Neural crest cell (in vitro differentiated cells): ENCODE measurements around the gene PHF12. TPM values are rescaled to one million over a fixed set of nuclear protein-coding genes. Genes with fewer than 3 reads are reported as not detected.

Experiments used
- DNase-seq: peaks from one replicate; pipeline ENCODE4 v3.0.0; 2021; ENCODE audit warnings: low read depth, mixed read lengths, low spot score
- H3K27ac Mint-ChIP-seq: one replicate; pipeline ENCODE4 v1.8.0; 2021; ENCODE audit warnings: mild to moderate bottlenecking, mixed read lengths; ENCODE audit not compliant: unreplicated experiment
- H3K27me3 Mint-ChIP-seq: 2 replicates; pipeline ENCODE4 v1.8.0; 2021; ENCODE audit warnings: low read depth, mild to moderate bottlenecking, mixed read lengths
- H3K36me3 Mint-ChIP-seq: 2 replicates; pipeline ENCODE4 v1.8.0; 2021; ENCODE audit warnings: low read depth, mild to moderate bottlenecking, mixed read lengths
- H3K4me1 Mint-ChIP-seq: 2 replicates; pipeline ENCODE4 v1.8.0; 2021; ENCODE audit warnings: mixed read lengths
- H3K4me3 Mint-ChIP-seq: one replicate; pipeline ENCODE4 v1.8.0; 2021; ENCODE audit warnings: mild to moderate bottlenecking, mixed read lengths
- H3K9me3 Mint-ChIP-seq: 2 replicates; pipeline ENCODE4 v1.8.0; 2021; ENCODE audit warnings: mixed read lengths
- CTCF ChIP-seq: fragments of 200-600 bp; sonication (generic); conservative IDR thresholded peaks from 2 replicates; pipeline ENCODE4 v1.5.0; 2021; ENCODE audit warnings: antibody characterized with exemption, mild to moderate bottlenecking
- microRNA-seq: library from miRNA; unstranded; fragments of <30 nt; microRNA quantifications from one replicate; pipeline ENCODE4, GENCODE V29; 2020
- total RNA-seq: library from RNA; stranded (reverse); gene quantifications from 2 replicates; pipeline ENCODE4 v1.2.1, GENCODE V29; 2021

The PHF12 gene
- total RNA-seq, 1 donor from 2014 or later: 64.7 TPM

- Mint-ChIP-seq H3K36me3 (peaks cover 3% of the 10 kb centered on the region), H3K27ac (no peak overlapping the region)
Observed at GRCh38 chr17:28856028-28856574, 95.2 kb downstream of the PHF12 start.

GRCh38 chr17:28855336-28855679 is 96.0 kb downstream of the PHF12 start:
- DNase-seq: no peak
- no peaks in the 10 kb centered on the region for H3K9me3 Mint-ChIP-seq
- no peak for TF ChIP-seq CTCF
- peak overlapping the region; percentile 94 for H3K4me3 Mint-ChIP-seq
- peaks cover 18% of the 10 kb centered on the region for H3K4me1 Mint-ChIP-seq
- H3K27me3 Mint-ChIP-seq: no peaks in the 10 kb centered on the region
- H3K36me3 Mint-ChIP-seq: peaks cover 3% of the 10 kb centered on the region
- H3K27ac Mint-ChIP-seq: peak overlapping the region; percentile 96

More at GRCh38 chr17:28856028-28856574, 95.2 kb downstream of the PHF12 start:
- H3K4me3 Mint-ChIP-seq: peak overlapping the region; percentile 94
- no peak for DNase-seq
- TF ChIP-seq CTCF: no peak
- no peaks in the 10 kb centered on the region for H3K9me3 Mint-ChIP-seq
- peaks cover 18% of the 10 kb centered on the region for H3K4me1 Mint-ChIP-seq
- H3K27me3 Mint-ChIP-seq: no peaks in the 10 kb centered on the region

Small RNA genes lying within 50 kb of the gene (microRNA-seq; reads per million reads assigned to microRNA genes)
- gene MIR451B: not detected

Other genes starting within 250 kb of the PHF12 start
- 11.7 and 12.5 TPM in 2 replicates for gene PROCA1, start 239.6 kb downstream of the PHF12 start, total RNA-seq
- 83.5 and 87.4 TPM in 2 replicates for gene RAB34, start 233.7 kb downstream of the PHF12 start, total RNA-seq
- gene RPL23A, start 231.5 kb downstream of the PHF12 start, total RNA-seq: 1,750 and 1,862 TPM in 2 replicates
- gene TLCD1, start 225.3 kb downstream of the PHF12 start, total RNA-seq: 6.1 and 6.3 TPM in 2 replicates
- gene NEK8, start 222.7 kb downstream of the PHF12 start, total RNA-seq: 6.2 and 6.3 TPM in 2 replicates
- 163 and 172 TPM in 2 replicates for gene TRAF4, start 207.5 kb downstream of the PHF12 start, total RNA-seq
- gene FAM222B, start 108.7 kb downstream of the PHF12 start, total RNA-seq: 29.6 and 33.0 TPM in 2 replicates
- gene ERAL1, start 96.5 kb downstream of the PHF12 start, total RNA-seq: 63.0 and 64.4 TPM in 2 replicates
- gene FLOT2, start 53.8 kb downstream of the PHF12 start, total RNA-seq: 132 and 133 TPM in 2 replicates
- 28.7 and 32.6 TPM in 2 replicates for gene DHRS13, start 48.4 kb downstream of the PHF12 start, total RNA-seq
- 0.30 and 0.72 TPM in 2 replicates for gene SEZ6, start 54.5 kb upstream of the PHF12 start, total RNA-seq
- gene PIPOX, start 91.6 kb upstream of the PHF12 start, total RNA-seq: 3.3 and 4.1 TPM in 2 replicates
- 43.1 and 48.2 TPM in 2 replicates for gene MYO18A, start 228.9 kb upstream of the PHF12 start, total RNA-seq